ENCODE measurements around the gene ARL14EP.

The ARL14EP gene

GRCh38 chr11:30313580-30313979 lies 9.3 kb upstream of the ARL14EP start:
- ATAC-seq: no peak
- no peak for TF ChIP-seq ARNTL (CRISPR knock-in tag; IDR thresholded peaks at IDR 0.05; ENCODE audit: borderline replicate concordance, low read depth)

DNA sequence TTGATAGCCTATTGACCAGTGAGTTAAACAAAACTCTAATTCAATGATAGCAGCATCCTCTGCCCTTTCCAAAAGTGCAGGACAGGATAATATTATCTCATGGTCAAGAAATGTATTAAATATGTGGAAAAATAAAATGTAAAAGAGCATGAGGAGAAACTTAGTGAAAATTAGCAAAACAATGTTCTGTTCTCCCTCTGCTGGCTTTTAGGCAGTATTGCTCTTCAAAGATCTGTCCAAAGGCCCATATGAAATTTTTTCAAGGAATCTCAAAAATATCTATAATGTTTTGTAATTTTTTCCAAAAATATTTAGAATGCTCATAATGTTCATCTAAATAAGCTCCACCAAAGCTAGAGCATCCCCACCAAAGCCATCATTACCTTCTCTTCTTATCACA lies 8.3 kb upstream of the ARL14EP start:
- ATAC-seq: peak; percentile 51; the same call in 1 of the 3 replicates
- TF ChIP-seq CSDC2 (CRISPR knock-in tag; IDR thresholded peaks at IDR 0.05) (no peak), BACH2 (CRISPR knock-in tag; IDR thresholded peaks at IDR 0.05; ENCODE audit: borderline replicate concordance) (no peak), PPARA (CRISPR knock-in tag; IDR thresholded peaks at IDR 0.05; ENCODE audit: borderline replicate concordance) (no peak), ZNF565 (CRISPR knock-in tag; conservative IDR thresholded peaks at IDR 0.05; ENCODE audit: low read depth) (no peak), POU6F1 (CRISPR knock-in tag; IDR thresholded peaks at IDR 0.05; ENCODE audit: borderline replicate concordance, low read depth) (no peak), ESRRG (CRISPR knock-in tag; IDR thresholded peaks at IDR 0.05) (no peak)
- TF ChIP-seq, protein P1, sequence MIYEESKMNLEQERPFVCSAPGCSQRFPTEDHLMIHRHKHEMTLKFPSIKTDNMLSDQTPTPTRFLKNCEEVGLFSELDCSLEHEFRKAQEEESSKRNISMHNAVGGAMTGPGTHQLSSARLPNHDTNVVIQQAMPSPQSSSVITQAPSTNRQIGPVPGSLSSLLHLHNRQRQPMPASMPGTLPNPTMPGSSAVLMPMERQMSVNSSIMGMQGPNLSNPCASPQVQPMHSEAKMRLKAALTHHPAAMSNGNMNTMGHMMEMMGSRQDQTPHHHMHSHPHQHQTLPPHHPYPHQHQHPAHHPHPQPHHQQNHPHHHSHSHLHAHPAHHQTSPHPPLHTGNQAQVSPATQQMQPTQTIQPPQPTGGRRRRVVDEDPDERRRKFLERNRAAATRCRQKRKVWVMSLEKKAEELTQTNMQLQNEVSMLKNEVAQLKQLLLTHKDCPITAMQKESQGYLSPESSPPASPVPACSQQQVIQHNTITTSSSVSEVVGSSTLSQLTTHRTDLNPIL (CRISPR knock-in tag; IDR thresholded peaks at IDR 0.05; ENCODE audit: low read depth): no peak

- no peak for ATAC-seq
- TF ChIP-seq PPARA (CRISPR knock-in tag; IDR thresholded peaks at IDR 0.05; ENCODE audit: borderline replicate concordance) (no peak), OSR1 (CRISPR knock-in tag; IDR thresholded peaks at IDR 0.05) (no peak), TCF4 (CRISPR knock-in tag; IDR thresholded peaks at IDR 0.05; ENCODE audit: borderline replicate concordance) (no peak), ZNF70 (CRISPR knock-in tag; IDR thresholded peaks at IDR 0.05) (no peak), POU6F1 (CRISPR knock-in tag; IDR thresholded peaks at IDR 0.05; ENCODE audit: borderline replicate concordance, low read depth) (no peak), ZNF8 (CRISPR knock-in tag; IDR thresholded peaks at IDR 0.05) (no peak), ARNTL (CRISPR knock-in tag; IDR thresholded peaks at IDR 0.05; ENCODE audit: borderline replicate concordance, low read depth) (no peak), CSRNP3 (CRISPR knock-in tag; IDR thresholded peaks at IDR 0.05) (no peak), ZFP3 (CRISPR knock-in tag; IDR thresholded peaks at IDR 0.05) (no peak)
- TF ChIP-seq, protein P2, sequence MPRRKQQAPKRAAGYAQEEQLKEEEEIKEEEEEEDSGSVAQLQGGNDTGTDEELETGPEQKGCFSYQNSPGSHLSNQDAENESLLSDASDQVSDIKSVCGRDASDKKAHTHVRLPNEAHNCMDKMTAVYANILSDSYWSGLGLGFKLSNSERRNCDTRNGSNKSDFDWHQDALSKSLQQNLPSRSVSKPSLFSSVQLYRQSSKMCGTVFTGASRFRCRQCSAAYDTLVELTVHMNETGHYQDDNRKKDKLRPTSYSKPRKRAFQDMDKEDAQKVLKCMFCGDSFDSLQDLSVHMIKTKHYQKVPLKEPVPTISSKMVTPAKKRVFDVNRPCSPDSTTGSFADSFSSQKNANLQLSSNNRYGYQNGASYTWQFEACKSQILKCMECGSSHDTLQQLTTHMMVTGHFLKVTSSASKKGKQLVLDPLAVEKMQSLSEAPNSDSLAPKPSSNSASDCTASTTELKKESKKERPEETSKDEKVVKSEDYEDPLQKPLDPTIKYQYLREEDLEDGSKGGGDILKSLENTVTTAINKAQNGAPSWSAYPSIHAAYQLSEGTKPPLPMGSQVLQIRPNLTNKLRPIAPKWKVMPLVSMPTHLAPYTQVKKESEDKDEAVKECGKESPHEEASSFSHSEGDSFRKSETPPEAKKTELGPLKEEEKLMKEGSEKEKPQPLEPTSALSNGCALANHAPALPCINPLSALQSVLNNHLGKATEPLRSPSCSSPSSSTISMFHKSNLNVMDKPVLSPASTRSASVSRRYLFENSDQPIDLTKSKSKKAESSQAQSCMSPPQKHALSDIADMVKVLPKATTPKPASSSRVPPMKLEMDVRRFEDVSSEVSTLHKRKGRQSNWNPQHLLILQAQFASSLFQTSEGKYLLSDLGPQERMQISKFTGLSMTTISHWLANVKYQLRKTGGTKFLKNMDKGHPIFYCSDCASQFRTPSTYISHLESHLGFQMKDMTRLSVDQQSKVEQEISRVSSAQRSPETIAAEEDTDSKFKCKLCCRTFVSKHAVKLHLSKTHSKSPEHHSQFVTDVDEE (CRISPR knock-in tag; IDR thresholded peaks at IDR 0.05): no peak
- TF ChIP-seq, protein P1 (CRISPR knock-in tag; IDR thresholded peaks at IDR 0.05; ENCODE audit: low read depth): no peak
Observed at GRCh38 chr11:30316237-30316636, 6.7 kb upstream of the ARL14EP start.

GRCh38 chr11:30317030-30317429 lies 5.9 kb upstream of the ARL14EP start:
- ATAC-seq: no peak
- no peak for TF ChIP-seq OSR1 (CRISPR knock-in tag; IDR thresholded peaks at IDR 0.05)
- TF ChIP-seq ZNF70 (CRISPR knock-in tag; IDR thresholded peaks at IDR 0.05): no peak
- no peak for TF ChIP-seq ZC3H10 (CRISPR knock-in tag; IDR thresholded peaks at IDR 0.05)
- TF ChIP-seq ZFP30 (CRISPR knock-in tag; IDR thresholded peaks at IDR 0.05): no peak
- no peak for TF ChIP-seq TOX (CRISPR knock-in tag; IDR thresholded peaks at IDR 0.05; ENCODE audit: borderline replicate concordance)
- TF ChIP-seq ISL1 (CRISPR knock-in tag; IDR thresholded peaks at IDR 0.05): no peak
- TF ChIP-seq, protein P2 (CRISPR knock-in tag; IDR thresholded peaks at IDR 0.05): no peak
- TF ChIP-seq TCF4 (CRISPR knock-in tag; IDR thresholded peaks at IDR 0.05; ENCODE audit: borderline replicate concordance): no peak
- no peak for TF ChIP-seq CSDC2 (CRISPR knock-in tag; IDR thresholded peaks at IDR 0.05)
- TF ChIP-seq PPARA (CRISPR knock-in tag; IDR thresholded peaks at IDR 0.05; ENCODE audit: borderline replicate concordance): no peak
